MM.1S (cell line): Measurements from ENCODE around the gene CDC34.

Experiments used
- DNase-seq: peaks from one replicate; pipeline ENCODE4 v3.0.0-alpha.2; 2015
- H2AFZ ChIP-seq: fragments of 300-600 bp; sonication (generic); 2 replicates; pipeline ENCODE4 v1.6.0; 2016; ENCODE audit warnings: antibody characterized with exemption, low read length
- H3F3A ChIP-seq: fragments of 300-600 bp; sonication (generic); 2 replicates; pipeline ENCODE4 v1.6.1; 2016; ENCODE audit warnings: mild to moderate bottlenecking, antibody characterized with exemption, low read length, moderate library complexity, mixed read lengths; ENCODE audit not compliant: insufficient read depth
- H3K27ac ChIP-seq: fragments of 300-600 bp; sonication (generic); 2 replicates; pipeline ENCODE4 v1.5.1; 2016; ENCODE audit warnings: mild to moderate bottlenecking, low read length
- H3K27me3 ChIP-seq: fragments of 300-600 bp; sonication (generic); replicated peaks from 2 replicates; pipeline ENCODE4 v1.6.0; 2016; ENCODE audit warnings: low read length; ENCODE audit not compliant: insufficient read depth
- H3K36me3 ChIP-seq: fragments of 300-600 bp; sonication (generic); replicated peaks from 2 replicates; pipeline ENCODE4 v1.6.1; 2016; ENCODE audit warnings: mild to moderate bottlenecking, low read length, mixed read lengths; ENCODE audit not compliant: insufficient read depth
- H3K4me1 ChIP-seq: fragments of 300-600 bp; sonication (generic); 2 replicates; pipeline ENCODE4 v1.6.1; 2016; ENCODE audit warnings: low read length, mixed read lengths
- H3K4me2 ChIP-seq: fragments of 300-600 bp; sonication (generic); 2 replicates; pipeline ENCODE4 v1.6.0; 2016; ENCODE audit warnings: low read depth, low read length
- H3K4me3 ChIP-seq: fragments of 300-600 bp; sonication (generic); 2 replicates; pipeline ENCODE4 v1.5.1; 2016; ENCODE audit warnings: low read length, mixed read lengths
- H3K79me2 ChIP-seq: fragments of 300-600 bp; sonication (generic); 2 replicates; pipeline ENCODE4 v1.6.1; 2016; ENCODE audit warnings: mixed run types, low read length, mixed read lengths
- H3K9ac ChIP-seq: fragments of 300-600 bp; sonication (generic); 2 replicates; pipeline ENCODE4 v1.6.1; 2016; ENCODE audit warnings: low read length, mixed read lengths
- H3K9me2 ChIP-seq: fragments of 300-600 bp; sonication (generic); replicated peaks from 2 replicates; pipeline ENCODE4 v1.6.1; 2016; ENCODE audit warnings: mild to moderate bottlenecking, low read length, mixed read lengths; ENCODE audit not compliant: insufficient read depth
- H3K9me3 ChIP-seq: fragments of 300-600 bp; sonication (generic); replicated peaks from 2 replicates; pipeline ENCODE4 v1.6.1; 2016; ENCODE audit warnings: mild to moderate bottlenecking, low read length, mixed read lengths; ENCODE audit not compliant: insufficient read depth
- H4K20me1 ChIP-seq: fragments of 300-600 bp; sonication (generic); 2 replicates; pipeline ENCODE4 v1.6.1; 2016; ENCODE audit warnings: mild to moderate bottlenecking, low read length, moderate library complexity, mixed read lengths; ENCODE audit not compliant: insufficient read depth
- EZH2 ChIP-seq: fragments of 300-600 bp; sonication (generic); optimal IDR thresholded peaks from 2 replicates; pipeline ENCODE3; 2017; ENCODE audit warnings: low read depth, mild to moderate bottlenecking, antibody characterized with exemption, low read length, mixed read lengths
- EZH2phosphoT487 ChIP-seq: fragments of 300-600 bp; sonication (generic); IDR thresholded peaks from 2 replicates; pipeline ENCODE4 v1.6.1; 2018; ENCODE audit warnings: antibody characterized with exemption, low read length
- TF ChIP-seq, protein P1 (sequence below): fragments of 300-600 bp; sonication (generic); IDR thresholded peaks from 2 replicates; pipeline ENCODE4 v1.5.1; 2016; ENCODE audit warnings: antibody characterized with exemption, low read length, mixed read lengths

The CDC34 gene

GRCh38 chr19:534088-534487 is 2.5 kb downstream of the CDC34 start:
- Histone ChIP-seq H3K27me3 (peaks cover 6% of the 10 kb centered on the region), H3F3A (no peaks in the 10 kb centered on the region), H4K20me1 (no peaks in the 10 kb centered on the region), H3K9ac (no peak overlapping the region; the same call in 1 of the 2 replicates), H2AFZ (no peak overlapping the region), H3K4me1 (peaks cover 7% of the 10 kb centered on the region), H3K27ac (no peak overlapping the region), H3K4me3 (no peak overlapping the region), H3K36me3 (no peaks in the 10 kb centered on the region), H3K4me2 (no peak overlapping the region), H3K9me3 (no peaks in the 10 kb centered on the region), H3K79me2 (peaks cover 38% of the 10 kb centered on the region), H3K9me2 (no peaks in the 10 kb centered on the region)
- TF ChIP-seq, protein P1, sequence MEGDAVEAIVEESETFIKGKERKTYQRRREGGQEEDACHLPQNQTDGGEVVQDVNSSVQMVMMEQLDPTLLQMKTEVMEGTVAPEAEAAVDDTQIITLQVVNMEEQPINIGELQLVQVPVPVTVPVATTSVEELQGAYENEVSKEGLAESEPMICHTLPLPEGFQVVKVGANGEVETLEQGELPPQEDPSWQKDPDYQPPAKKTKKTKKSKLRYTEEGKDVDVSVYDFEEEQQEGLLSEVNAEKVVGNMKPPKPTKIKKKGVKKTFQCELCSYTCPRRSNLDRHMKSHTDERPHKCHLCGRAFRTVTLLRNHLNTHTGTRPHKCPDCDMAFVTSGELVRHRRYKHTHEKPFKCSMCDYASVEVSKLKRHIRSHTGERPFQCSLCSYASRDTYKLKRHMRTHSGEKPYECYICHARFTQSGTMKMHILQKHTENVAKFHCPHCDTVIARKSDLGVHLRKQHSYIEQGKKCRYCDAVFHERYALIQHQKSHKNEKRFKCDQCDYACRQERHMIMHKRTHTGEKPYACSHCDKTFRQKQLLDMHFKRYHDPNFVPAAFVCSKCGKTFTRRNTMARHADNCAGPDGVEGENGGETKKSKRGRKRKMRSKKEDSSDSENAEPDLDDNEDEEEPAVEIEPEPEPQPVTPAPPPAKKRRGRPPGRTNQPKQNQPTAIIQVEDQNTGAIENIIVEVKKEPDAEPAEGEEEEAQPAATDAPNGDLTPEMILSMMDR = no peak
- TF ChIP-seq EZH2phosphoT487 = no peak
- no peak for TF ChIP-seq EZH2
- no peak for DNase-seq

- no peak overlapping the region for H2AFZ ChIP-seq
- no peak overlapping the region for H3K4me2 ChIP-seq
- H3K79me2 ChIP-seq = peaks cover 38% of the 10 kb centered on the region
These were observed 3.7 kb downstream of the CDC34 start for GRCh38 chr19:535017-535835.

GRCh38 chr19:536031-536880 is 4.7 kb downstream of the CDC34 start:
- Histone ChIP-seq H3K9me2 (no peaks in the 10 kb centered on the region), H3K9ac (no peak overlapping the region), H3K36me3 (no peaks in the 10 kb centered on the region), H3F3A (no peaks in the 10 kb centered on the region), H3K4me3 (no peak overlapping the region), H4K20me1 (no peaks in the 10 kb centered on the region), H3K9me3 (no peaks in the 10 kb centered on the region), H3K79me2 (peaks cover 38% of the 10 kb centered on the region), H3K4me2 (no peak overlapping the region), H2AFZ (no peak overlapping the region), H3K27ac (no peak overlapping the region), H3K4me1 (peaks cover 7% of the 10 kb centered on the region), H3K27me3 (no peaks in the 10 kb centered on the region)
- DNase-seq = no peak
- no peak for TF ChIP-seq EZH2
- TF ChIP-seq EZH2phosphoT487 = no peak
- TF ChIP-seq, protein P1 = no peak

More at GRCh38 chr19:535017-535835, 3.7 kb downstream of the CDC34 start:
- Histone ChIP-seq H3K9me3 (no peaks in the 10 kb centered on the region), H3K36me3 (no peaks in the 10 kb centered on the region), H4K20me1 (no peaks in the 10 kb centered on the region), H3K27me3 (no peaks in the 10 kb centered on the region), H3K4me1 (peaks cover 7% of the 10 kb centered on the region), H3F3A (no peaks in the 10 kb centered on the region), H3K4me3 (no peak overlapping the region), H3K9me2 (no peaks in the 10 kb centered on the region), H3K9ac (no peak overlapping the region), H3K27ac (no peak overlapping the region)
- DNase-seq = no peak
- TF ChIP-seq, protein P1 = no peak
- TF ChIP-seq EZH2 (no peak), EZH2phosphoT487 (no peak)
